Peyer's patch (tissue), 4 donors: ENCODE data around the gene ADAMTS2.

Experiments
- CTCF ChIP-seq, 6 experiments: fragments of 450-650 bp in 4 of 6; fragments of 200-600 bp in 2 of 6; sonication (generic) in 1 of 6; IDR thresholded peaks; one replicate each; pipeline ENCODE4 v1.5.1; 2017 to 2019; ENCODE audit warnings: antibody characterized with exemption in 6 of 6, mild to moderate bottlenecking in 3 of 6, moderate library complexity in 1 of 6
- POLR2A ChIP-seq, 2 donors: fragments of 450-650 bp; IDR thresholded peaks; one replicate each; pipeline ENCODE4 v1.5.1; 2017; ENCODE audit warnings: antibody characterized with exemption in 2 of 2, mild to moderate bottlenecking in 2 of 2, moderate library complexity in 2 of 2

- no peak for TF ChIP-seq CTCF (IDR thresholded peaks at IDR 0.05)
- TF ChIP-seq POLR2A (IDR thresholded peaks at IDR 0.05), result no peak
These were observed 226.4 kb downstream of the ADAMTS2 start for GRCh38 chr5:179118756-179119414.
